ENCODE results near the gene VARS2.
A peak's percentile ranks its signal among the peaks of the same experiment; 100 is the strongest.
"Not testable (repeated sequence)": the region's sequence is repeated elsewhere in the genome, so short reads cannot be mapped to it uniquely, and the experiment has no call there.

Gene VARS2

DNA sequence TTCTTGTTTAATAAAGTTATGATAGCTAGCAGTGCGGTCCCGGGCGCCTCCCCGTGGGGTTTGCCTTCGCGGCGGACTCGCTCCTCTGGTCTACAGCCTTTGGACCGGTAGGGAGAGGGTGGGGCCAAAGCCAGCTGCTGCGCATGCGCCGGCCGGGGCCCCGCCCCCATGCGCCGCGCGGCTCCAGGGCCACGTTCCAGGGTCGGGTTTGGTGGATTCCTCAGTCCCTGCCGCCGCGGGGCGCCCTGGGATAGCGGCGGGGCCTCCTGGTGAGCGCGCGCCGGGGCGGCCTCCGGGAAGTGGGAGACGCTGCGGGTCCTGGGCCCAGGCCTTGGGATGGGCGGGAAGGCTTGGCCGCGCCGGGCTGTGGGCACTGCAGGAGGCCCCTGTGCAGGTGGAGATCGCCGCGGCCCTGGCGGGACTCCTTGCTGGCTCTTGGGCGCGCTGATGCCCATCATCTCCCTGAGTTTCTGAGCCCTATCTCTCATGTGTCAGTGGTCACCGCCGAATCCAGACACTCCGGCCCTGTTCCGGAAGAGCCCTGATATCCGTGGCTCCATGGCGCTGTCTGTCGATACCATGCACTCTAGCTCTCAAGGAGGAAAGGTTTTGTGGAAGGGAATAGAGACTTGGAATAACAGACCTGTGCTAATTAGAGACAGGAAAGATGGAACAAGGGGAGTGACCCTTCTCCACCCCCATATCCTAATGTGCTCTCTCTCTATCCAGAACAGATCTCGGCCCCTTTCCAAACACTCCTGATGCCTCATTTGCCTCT is at the start of gene VARS2:
VARS2 (plus strand) TSS at position 163 of the 778 bp plus-strand sequence; CDS start at position 762, 599 bp downstream.
- DNase-seq (ENCODE audit: extremely low spot score, insufficient read length, low read depth), result peak; percentile 98
- peak; percentile 84 for FAIRE-seq

DNA sequence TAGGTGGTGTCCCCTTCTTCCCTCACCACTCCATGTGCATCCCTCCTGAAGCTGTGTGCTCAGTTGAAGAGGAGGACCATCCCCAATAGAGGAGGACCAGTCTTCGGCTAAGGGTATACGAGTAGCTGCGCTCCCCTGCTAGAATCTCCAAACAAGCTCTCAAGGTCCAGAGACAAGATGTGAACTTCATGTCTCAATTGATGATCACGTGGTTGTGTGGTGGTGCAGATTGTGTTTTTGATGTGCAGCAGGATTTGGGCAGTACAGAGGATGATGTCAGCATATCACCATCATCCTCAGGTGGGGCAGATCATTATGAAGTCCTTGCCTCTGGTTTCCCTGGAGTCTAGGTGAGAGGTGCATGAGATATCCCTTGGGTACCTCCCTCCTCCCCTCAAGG is 49.7 kb upstream of the VARS2 start:
- FAIRE-seq, result no peak
- DNase-seq (ENCODE audit: extremely low spot score, insufficient read length, low read depth), result no peak

DNA sequence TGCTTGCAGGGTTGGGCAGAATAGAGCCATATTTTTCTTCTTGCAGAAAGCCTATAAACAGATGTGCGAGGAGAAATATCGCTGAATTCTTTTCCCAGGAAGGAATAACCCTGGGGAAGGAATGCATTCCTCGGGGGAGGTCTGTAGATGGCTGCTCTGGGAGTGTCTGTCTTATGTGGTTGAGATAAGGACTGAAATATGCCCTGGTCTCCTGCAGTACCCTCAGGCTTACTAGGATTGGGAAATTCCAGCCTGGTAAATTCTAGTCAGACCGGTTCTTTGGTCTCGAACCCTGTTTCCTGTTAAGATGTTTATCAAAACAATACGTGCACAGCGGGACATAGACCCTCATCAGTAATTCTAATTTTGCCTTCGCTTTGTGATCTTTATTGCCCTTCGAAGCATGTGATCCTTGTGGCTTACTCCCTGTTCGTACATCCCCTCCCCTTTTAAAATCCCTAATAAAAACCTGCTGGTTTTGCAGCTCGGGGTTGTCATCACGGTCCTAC is 44.7 kb upstream of the VARS2 start:
- DNase-seq (ENCODE audit: extremely low spot score, insufficient read length, low read depth); FAIRE-seq: not testable (repeated sequence)

DNA sequence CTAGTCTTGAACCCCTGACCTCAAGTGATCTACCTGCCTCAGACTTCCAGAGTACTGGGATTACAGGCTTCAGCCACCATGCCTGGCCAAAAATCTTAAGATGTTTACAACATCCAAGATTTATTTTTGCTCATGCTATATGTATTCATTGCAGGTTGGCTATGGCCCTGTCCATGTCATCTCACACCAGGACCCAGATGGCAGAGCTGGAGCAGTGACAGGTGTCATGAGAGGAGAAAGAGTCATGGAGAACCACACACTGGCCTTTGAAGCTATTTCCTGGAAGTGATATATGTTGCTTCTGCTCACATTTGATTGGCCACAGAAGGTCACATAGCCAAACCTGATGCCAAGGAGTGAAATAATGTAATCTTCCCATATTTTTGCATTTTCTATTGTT is 43.5 kb upstream of the VARS2 start:
- DNase-seq (ENCODE audit: extremely low spot score, insufficient read length, low read depth) (no peak), FAIRE-seq (no peak)

DNA sequence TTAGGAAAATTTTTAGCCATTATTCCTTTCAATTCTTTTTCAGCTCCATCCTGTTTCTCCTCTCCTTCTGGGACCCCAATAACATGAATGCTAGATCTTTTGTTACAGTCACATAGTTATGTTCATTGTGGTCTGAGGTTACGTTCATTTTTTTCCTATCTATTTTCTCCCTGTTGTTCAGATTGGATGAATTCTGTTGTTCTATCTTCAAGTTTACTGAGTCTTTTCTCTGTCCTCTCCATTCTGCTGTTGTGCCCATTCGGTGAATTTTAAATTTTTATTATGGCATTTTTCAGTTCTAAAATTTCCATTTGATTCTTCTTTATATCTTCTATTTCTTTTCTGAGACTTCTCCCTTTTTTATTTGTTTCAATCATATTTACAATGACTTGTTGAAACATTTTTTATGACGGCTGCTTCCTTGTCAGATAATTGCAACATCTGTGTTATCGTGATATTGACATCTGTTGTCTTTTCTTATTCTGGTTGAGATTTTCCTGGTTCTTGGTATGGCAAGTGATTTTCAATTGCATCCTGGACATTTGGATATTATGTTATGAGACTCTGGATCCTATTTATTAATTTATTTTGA is 42.4 kb upstream of the VARS2 start:
- DNase-seq (ENCODE audit: extremely low spot score, insufficient read length, low read depth), result no peak
- no peak for FAIRE-seq

DNA sequence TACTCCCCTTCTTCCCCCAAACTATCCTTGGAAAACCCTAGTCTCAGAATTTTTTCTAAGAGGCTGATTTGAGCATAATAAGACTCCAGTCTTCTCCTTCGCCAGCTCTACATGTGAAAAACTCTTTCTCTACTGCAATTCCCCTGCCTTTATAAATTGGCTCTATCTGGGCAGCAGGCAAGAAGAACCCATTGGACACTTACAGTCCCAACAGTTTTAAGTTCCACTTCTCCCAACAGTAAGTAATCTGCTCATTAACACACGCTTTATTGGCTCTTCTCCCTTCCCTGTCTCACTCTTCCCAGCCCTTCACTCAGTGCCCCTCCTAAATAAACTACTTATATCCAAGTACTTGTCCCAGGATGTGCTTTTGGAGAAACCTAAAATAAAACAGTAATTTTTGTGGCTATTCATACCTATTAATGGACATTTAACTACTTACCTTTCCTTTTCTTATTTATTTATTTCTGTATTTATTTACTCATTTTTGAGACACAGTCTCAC is 40.8 kb upstream of the VARS2 start:
- DNase-seq (ENCODE audit: extremely low spot score, insufficient read length, low read depth), result no peak
- no peak for FAIRE-seq

DNA sequence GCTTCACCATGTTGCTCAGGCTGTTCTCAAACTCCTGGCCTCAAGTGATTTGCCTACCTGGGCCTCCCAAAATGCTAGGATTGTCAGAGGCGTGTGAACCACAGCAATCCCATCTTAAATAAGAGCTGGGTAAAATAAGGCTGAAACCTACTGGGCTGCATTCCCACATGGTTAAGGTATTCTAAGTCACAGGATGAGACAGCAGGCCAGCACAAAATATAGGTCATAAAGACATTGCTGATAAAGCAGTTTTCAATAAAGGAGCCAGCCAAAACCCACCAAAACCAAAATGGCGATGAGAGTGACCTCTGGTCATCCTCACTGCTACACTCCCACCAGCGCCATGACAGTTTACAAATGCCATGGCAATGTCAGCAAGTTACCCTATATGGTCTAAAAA is 40.2 kb upstream of the VARS2 start:
- FAIRE-seq; DNase-seq (ENCODE audit: extremely low spot score, insufficient read length, low read depth): not testable (repeated sequence)

DNA sequence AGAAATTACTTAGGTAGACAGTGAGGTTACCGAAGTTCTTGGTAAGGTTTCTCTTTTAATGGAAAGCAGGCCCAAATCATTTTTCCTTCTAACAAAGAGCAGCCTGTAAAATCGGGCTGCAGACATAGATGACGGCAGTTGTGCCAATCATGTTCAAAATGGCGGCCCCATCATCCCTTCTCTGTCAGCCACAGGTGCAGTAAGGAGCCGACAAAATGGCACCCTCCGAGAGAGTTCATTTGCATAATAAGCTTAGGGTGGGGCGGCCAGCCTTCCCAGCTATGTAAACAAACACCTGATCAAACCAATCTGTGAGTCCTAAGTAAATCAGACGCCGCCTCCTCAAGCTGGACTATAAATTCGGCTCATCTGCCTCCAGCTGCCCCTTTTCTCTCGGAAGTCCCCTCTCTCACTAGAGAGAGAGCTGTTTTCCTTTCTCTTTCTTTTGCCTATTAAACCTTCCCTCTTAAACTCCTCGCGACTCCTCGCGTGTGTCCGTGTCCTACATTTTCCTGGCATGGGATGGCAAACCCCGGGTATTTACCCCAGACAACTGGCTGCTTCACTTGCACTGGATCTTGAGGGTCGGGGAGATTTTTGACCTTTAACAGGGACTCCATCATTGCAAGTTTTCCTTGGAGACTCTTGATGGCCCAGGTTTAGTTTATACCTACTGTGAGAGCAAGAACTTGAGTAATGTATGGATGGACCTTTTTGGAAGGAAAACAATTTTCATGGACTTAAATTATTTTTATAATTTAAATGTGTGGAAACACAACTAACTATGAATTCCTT is 38.6 kb upstream of the VARS2 start:
- FAIRE-seq, result no peak
- no peak for DNase-seq (ENCODE audit: extremely low spot score, insufficient read length, low read depth)

DNA sequence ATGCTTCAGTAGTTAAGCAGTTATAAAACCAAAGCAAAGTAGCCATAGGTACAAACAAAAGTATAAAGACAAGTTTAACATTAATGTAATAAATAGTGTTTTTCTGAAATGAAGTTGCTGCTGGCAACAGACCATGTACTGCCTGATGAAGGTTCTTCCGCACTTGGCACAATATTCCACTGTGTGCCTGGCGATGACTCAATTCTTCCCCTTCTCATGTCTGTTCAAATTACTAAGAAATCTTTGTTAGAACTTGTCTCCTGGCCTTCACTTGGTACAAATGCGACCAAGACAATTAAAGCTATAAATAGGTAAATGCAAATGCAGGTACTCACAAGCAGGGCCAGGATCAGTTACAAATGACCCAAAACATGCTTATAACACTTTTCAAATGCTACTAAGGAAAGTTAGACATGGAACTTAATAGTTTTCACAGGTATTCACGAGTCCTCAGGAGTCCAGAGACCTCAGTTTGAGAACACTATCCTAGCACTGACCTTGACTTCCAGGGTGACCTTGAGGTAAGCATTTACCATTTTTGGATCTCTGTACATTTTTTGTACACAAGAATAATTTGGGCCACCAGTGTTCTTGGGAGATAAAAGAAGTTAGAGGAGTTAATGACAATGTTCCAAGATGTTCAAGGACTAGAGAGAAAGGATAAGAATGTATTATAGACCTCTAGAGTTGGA is 37.9 kb upstream of the VARS2 start:
- FAIRE-seq (no peak), DNase-seq (ENCODE audit: extremely low spot score, insufficient read length, low read depth) (no peak)

DNA sequence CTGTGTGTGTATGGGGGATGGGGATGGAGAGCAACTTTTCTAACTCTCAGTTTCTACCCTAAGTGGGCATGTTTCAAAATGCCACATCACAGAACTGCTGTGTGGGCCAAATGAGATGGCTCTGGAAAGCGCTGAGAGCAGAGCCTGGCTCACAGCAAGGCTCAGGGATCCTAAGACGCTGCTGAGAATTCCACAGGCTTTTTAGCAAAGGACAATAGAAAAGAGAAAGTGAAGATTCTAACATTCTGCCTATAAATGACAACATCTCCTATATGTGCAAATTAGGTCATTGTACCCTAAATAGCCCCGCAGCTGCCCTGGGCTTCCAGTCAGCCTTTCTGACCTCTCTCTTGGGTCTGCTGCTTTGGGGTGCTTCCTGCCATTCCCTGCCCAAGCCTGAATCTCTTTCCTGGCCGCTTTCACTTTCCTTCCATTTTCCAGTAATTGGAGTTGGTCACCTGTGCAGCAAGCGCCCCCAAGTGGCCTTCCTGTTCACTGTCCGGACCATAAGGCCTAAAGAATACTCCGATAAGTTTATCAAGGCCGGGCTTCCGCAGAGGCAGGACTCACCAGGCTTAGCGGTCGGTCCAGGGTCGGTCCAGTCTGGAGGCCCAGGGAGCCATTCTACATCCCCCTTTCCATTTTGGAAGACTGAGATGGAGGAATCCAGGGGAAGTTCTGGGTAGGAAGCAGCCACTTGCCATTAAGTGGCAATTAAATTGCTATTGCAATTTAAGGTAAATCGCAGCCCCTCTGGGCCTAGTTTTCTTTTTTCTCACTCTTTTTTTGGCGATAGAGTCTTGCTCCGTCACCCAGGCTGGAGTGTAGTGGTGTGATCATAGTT is 36.4 kb upstream of the VARS2 start:
- DNase-seq (ENCODE audit: extremely low spot score, insufficient read length, low read depth) (no peak), FAIRE-seq (peak; percentile 75)

DNA sequence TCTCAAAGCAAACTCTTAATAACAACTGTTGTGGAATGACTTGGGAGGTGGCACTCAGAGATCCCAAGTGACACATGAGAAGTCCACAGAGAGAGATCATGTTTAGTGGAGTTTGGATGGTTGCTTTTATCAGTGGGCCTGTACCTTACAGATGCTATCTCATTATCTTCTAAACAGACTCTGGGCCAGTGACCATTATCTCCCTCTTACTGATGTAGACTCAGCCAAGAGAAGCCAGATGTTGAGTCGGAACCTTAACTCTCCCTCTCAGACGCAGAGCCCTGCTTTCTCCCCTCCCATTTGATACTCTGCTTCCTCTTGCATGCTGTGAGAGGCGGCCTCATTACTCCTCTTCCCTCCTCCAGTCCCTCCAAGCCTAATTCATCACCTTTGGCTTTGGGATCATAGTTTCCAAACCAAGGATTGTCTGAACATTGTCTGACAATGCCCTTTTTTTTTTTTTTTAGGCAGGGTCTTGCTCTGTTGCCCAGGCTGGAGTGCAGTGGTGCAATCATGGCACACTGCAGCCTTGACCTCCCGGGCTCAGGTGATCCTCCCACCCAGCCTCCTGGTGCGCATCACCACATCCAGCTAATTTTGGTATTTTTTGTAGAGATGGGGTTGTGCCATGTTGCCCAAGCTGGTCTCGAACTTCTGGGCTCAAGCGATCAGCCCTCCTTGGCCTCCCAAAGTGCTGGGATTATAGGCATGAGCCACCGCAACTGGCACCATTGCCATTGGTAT is 34.2 kb upstream of the VARS2 start:
- no peak for FAIRE-seq
- DNase-seq (ENCODE audit: extremely low spot score, insufficient read length, low read depth), result no peak

DNA sequence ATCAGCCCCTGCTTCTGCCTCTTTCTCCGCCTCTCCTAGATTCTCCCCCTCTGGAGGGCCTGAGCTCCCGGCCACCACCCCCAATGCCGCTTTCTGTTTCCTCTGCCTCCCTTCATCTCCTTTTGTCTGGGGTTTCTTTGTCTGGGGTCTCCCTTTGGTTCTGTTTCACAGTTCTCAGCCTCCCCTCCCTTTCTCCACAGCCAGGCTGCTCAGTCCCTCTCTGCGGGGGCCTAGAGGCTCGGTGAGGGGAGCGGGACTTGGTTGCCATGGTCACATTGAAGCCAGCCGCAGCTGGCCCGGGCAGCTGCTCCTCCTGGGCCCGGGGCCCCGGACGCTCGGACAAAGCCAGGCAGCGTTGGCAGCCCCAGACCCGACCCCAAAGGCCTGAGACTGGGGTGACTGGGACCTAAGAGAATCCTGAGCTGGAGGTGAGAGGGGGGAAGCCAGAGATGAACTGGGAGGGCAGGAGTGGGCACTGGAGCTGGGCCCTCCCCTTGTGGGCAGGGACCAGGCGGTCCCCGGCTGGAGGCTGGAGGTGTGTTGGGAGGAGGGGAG is 33.3 kb upstream of the VARS2 start:
- no peak for DNase-seq (ENCODE audit: extremely low spot score, insufficient read length, low read depth)
- FAIRE-seq, result no peak

DNA sequence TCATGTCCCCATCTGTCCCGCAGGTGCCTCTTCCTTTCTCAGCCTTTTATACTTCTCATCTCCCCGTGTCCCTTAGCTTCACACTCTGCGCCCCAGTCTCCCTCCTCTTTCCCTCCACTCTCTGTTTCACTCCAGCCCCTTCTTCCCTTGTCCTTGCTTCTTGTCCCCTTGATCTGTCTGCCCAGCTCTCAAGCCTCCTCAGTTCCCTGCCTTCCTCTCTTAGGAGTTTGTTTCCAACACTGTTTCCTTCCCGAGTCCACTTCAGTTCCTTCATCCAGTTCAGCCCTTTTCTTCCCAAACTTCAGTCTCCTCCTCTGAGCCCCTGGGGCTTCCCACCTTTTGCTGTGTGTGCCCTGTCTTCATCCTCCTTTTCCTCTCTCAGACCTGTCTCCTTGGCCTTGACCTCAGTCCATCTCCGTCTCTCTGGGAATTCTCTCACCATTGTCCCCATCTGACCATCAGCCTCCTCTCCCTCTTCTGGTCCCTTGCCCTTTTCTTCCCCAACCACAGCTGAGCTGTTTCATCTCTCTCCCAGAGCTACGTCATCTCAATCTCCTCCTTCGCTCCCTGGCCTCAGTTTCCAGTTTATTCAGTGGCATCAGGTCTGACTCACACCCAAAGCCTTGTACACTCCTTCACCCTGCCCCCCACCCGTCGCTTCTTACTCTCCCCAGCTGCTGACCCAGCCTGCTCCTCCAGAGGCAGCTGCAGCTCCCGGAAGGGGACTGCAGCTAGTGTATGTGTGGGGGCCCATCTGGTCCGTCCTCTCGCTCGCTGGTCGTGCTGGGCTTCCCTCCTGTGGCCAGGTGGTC is 32.4 kb upstream of the VARS2 start:
- FAIRE-seq (no peak), DNase-seq (ENCODE audit: extremely low spot score, insufficient read length, low read depth) (no peak)

DNA sequence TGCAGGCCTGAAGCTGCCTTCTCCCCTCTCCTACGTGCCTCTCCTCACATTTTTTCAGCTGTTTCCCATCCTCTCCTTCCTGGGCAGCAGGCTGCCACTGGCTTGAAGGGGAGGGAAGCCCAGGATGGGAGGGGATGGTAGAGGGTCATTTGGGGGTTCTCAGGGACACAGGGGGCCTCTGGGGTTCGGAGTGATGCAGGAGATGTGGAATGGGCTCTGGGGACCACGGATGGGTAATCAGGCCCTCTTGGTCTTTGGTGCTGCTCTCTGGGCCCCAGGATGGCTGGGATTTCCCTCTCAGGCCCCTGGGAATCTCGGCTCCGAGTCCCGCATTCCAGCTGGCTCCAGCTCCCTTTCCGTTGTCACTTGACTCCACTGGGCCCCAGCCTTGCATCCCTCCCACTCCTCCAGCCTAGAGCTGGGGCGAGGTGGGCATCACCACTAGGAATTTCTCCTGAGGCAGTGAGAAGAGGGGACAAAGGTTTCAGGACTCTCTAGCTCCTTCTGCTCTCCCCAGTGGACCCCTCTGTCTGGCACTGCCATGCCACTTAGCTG is 31.8 kb upstream of the VARS2 start:
- FAIRE-seq, result no peak
- no peak for DNase-seq (ENCODE audit: extremely low spot score, insufficient read length, low read depth)

DNA sequence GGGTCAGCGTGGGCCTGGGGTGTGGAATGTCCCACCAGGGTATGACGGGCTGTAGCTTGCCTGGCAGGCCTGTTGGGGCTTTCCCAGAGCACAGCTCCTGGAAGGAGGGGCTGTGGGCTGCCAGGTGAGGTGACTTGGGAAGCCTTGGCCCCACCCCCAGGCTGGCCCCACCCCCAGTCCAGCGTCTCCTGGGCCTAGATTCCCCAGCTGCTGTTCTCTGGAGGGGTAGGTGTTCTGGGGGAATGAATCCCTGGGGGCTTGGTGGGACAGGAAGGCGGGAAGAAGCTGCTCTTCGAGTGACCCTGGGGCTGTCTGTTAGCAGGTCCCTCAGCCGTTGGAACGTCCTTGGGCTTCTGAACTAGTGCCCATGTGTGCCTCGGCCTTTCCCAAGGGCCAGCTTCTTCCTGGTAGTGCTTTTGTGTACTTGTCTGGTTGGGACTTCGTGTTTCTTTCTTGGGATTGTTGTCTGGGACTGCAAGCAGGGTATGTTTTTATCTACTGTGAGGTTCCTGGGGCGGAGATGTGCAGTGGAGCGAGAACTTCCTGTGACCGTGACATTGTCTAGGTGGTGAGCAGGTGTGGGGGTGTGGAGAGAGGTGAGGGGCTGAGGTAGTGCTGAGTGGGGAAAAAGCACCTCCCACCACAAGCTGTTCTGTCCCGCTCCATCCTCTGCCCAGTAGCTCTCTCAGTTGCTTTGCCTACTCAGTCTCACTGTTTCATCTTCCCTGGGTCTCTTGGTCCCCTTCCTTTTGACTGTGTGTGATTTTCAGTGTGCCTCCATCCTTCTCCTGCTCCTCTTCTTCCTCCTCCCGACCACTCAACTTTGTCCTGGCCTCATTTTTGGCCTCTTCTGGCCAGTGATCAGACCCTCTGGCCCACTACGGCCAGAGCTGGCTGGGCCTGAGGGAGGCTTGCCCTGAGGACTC is 31.0 kb upstream of the VARS2 start:
- peak; percentile 67 for FAIRE-seq
- no peak for DNase-seq (ENCODE audit: extremely low spot score, insufficient read length, low read depth)
